Panc1 (cell line): ENCODE data around the gene SLC2A4. TPM values are rescaled to one million over a fixed set of nuclear protein-coding genes. Genes with fewer than 3 reads are reported as not detected.
"Not testable (repeated sequence)": the region's sequence is repeated elsewhere in the genome, so short reads cannot be mapped to it uniquely, and the experiment has no call there.

Source experiments
- ATAC-seq: fragments of 200-7000 bp; cut with Tn5 transposase; 2 replicates; pipeline ENCODE4 v1.9.1; 2020; ENCODE audit warnings: mild to moderate bottlenecking, moderate library complexity
- BruUV-seq: library from RNA; stranded (reverse); fragments of 400-500 nt; replicated peaks from 2 replicates; lab custom pipeline; 2021; lab: Mats Ljungman, UMichigan
- CTCF ChIA-PET: fragments of 300-600 bp; sonication (Branson Sonifier 250); formaldehyde crosslinking; loops from one replicate; lab custom pipeline; 2022; ENCODE audit warnings: antibody characterized with exemption; lab: Charles Lee
- POLR2A ChIA-PET: fragments of 300-600 bp; sonication (Branson Sonifier 250); formaldehyde crosslinking; loops from one replicate; lab custom pipeline; 2022; ENCODE audit warnings: antibody characterized with exemption; lab: Charles Lee
- DNase-seq: peaks from one replicate; pipeline ENCODE4 v3.0.0-alpha.2; 2010; ENCODE audit warnings: low read depth, low spot score
- H3K27ac ChIP-seq: 2 replicates; pipeline ENCODE4 v1.5.1; 2011; ENCODE audit warnings: mild to moderate bottlenecking, low read length, inconsistent platforms
- H3K27me3 ChIP-seq: fragments of 200-500 bp; sonication (Bioruptor generic); 2 replicates; pipeline ENCODE4 v1.6.0; 2014; ENCODE audit warnings: low read length, inconsistent platforms; ENCODE audit not compliant: control insufficient read depth, insufficient read depth
- H3K36me3 ChIP-seq: fragments of 200-500 bp; sonication (Bioruptor generic); 2 replicates; pipeline ENCODE4 v1.5.1; 2014; ENCODE audit warnings: inconsistent platforms, mild to moderate bottlenecking, low read length, moderate library complexity; ENCODE audit not compliant: control insufficient read depth, insufficient read depth
- H3K4me1 ChIP-seq: 2 replicates; pipeline ENCODE4 v1.5.1; 2011; ENCODE audit warnings: inconsistent platforms, mild to moderate bottlenecking, low read length, moderate library complexity; ENCODE audit not compliant: control insufficient read depth, insufficient read depth
- H3K4me3 ChIP-seq, 2 experiments: 2 replicates each; pipeline ENCODE4 v1.5.1; 2011 to 2012; ENCODE audit warnings: low read depth in 2 of 2, low read length in 2 of 2, mild to moderate bottlenecking in 2 of 2, inconsistent platforms in 1 of 2, moderate library complexity in 1 of 2
- H3K9me3 ChIP-seq: fragments of 200-500 bp; sonication (Bioruptor generic); 2 replicates; pipeline ENCODE4 v1.5.1; 2014; ENCODE audit warnings: low read depth, mild to moderate bottlenecking, inconsistent platforms, low read length, moderate library complexity; ENCODE audit not compliant: control insufficient read depth, insufficient read depth
- POLR2AphosphoS5 ChIP-seq: IDR thresholded peaks from 2 replicates; pipeline ENCODE4 v1.6.1; 2012; ENCODE audit warnings: mild to moderate bottlenecking, low read depth, low read length, moderate library complexity
- SIN3A ChIP-seq: IDR thresholded peaks from 2 replicates; pipeline ENCODE4 v1.6.1; 2012; ENCODE audit warnings: low read depth, mild to moderate bottlenecking, low read length, moderate library complexity, borderline replicate concordance; ENCODE audit not compliant: insufficient read depth
- TCF7L2 ChIP-seq: IDR thresholded peaks from 2 replicates; pipeline ENCODE4 v1.6.1; 2011; ENCODE audit warnings: mild to moderate bottlenecking, low read depth, low read length, inconsistent platforms
- in situ Hi-C: cut with HindIII; loops from 2 replicates; pipeline ENCODE4 v1.10.0; 2016; ENCODE audit warnings: low sequenced_read_pairs, low pct_unique_long_range_greater_than_20kb
- intact Hi-C: fragments of 100-400 bp; cut with micrococcal nuclease; formaldehyde crosslinking; loops from one replicate; pipeline ENCODE4 v1.10.0; 2022; ENCODE audit not compliant: unreplicated experiment
- total RNA-seq: library from RNA; stranded (reverse); gene quantifications from one replicate; pipeline ENCODE4 v1.2.1, GENCODE V29; 2021; ENCODE audit not compliant: unreplicated experiment
- TF ChIP-seq, protein P1 (sequence below): fragments of 450-650 bp; IDR thresholded peaks from 2 replicates; pipeline ENCODE4 v1.5.1; 2017; ENCODE audit warnings: mild to moderate bottlenecking
- TF ChIP-seq, protein P2 (sequence below), 2 experiments: IDR thresholded peaks; 2 replicates each; pipeline ENCODE4 v1.6.1; 2011 to 2012; ENCODE audit warnings: low read depth in 2 of 2, control low read depth in 1 of 2, low read length in 1 of 2, mild to moderate bottlenecking in 1 of 2, moderate library complexity in 1 of 2; ENCODE audit not compliant: insufficient read depth in 1 of 2

Gene SLC2A4
- total RNA-seq, 1 experiment from 2014 or later = 0.31 TPM

DNA sequence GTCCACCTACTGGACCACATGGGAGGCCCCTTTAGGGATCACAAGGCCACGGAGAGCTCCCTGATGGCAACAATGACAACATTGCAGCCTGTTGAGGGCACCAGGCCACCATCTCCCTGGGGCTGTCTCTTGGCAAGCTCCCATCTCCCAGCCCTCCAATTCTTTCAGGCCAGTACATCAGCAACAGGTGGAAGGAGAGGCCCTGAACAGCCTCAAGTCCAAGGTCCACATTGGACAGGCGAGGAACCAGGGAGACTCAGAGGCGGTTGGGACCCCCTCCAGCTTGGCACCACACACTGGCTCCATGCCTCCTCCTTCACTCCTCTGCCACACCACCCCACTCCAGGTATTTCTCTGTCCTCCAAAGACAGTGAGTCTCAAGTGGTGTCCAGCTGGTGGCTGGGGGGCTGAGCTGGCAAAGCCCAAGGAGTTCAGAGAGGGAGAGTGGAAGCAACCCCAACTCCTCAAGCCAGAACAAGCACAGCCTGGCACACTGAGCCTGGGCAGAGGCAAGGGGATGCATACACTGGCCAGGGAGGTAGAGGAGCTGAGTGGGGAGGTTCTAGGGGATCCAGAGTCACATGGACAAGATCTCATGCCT, 53.5 kb downstream of the SLC2A4 start:
- ATAC-seq = no peak
- in situ Hi-C loops (no loop called here), intact Hi-C loops (no loop called here)
- DNase-seq = no peak
- ChIA-PET CTCF (no interaction called here), POLR2A (interaction anchor here (0.6 kb wide), 1 partner anchor 250 kb away, joined by 4 read pairs; no protein-coding TSS in a partner anchor)
- Histone ChIP-seq H3K27ac (no peak overlapping the region), H3K4me1 (peaks cover 3% of the 10 kb centered on the region), H3K4me3 (no peak overlapping the region), H3K27me3 (no peaks in the 10 kb centered on the region), H3K36me3 (no peaks in the 10 kb centered on the region), H3K9me3 (no peaks in the 10 kb centered on the region)
- no TSS peak for BruUV-seq
- TF ChIP-seq POLR2AphosphoS5 (no peak), SIN3A (no peak), TCF7L2 (no peak)
- TF ChIP-seq, protein P1, sequence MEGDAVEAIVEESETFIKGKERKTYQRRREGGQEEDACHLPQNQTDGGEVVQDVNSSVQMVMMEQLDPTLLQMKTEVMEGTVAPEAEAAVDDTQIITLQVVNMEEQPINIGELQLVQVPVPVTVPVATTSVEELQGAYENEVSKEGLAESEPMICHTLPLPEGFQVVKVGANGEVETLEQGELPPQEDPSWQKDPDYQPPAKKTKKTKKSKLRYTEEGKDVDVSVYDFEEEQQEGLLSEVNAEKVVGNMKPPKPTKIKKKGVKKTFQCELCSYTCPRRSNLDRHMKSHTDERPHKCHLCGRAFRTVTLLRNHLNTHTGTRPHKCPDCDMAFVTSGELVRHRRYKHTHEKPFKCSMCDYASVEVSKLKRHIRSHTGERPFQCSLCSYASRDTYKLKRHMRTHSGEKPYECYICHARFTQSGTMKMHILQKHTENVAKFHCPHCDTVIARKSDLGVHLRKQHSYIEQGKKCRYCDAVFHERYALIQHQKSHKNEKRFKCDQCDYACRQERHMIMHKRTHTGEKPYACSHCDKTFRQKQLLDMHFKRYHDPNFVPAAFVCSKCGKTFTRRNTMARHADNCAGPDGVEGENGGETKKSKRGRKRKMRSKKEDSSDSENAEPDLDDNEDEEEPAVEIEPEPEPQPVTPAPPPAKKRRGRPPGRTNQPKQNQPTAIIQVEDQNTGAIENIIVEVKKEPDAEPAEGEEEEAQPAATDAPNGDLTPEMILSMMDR = no peak
- TF ChIP-seq, protein P2, sequence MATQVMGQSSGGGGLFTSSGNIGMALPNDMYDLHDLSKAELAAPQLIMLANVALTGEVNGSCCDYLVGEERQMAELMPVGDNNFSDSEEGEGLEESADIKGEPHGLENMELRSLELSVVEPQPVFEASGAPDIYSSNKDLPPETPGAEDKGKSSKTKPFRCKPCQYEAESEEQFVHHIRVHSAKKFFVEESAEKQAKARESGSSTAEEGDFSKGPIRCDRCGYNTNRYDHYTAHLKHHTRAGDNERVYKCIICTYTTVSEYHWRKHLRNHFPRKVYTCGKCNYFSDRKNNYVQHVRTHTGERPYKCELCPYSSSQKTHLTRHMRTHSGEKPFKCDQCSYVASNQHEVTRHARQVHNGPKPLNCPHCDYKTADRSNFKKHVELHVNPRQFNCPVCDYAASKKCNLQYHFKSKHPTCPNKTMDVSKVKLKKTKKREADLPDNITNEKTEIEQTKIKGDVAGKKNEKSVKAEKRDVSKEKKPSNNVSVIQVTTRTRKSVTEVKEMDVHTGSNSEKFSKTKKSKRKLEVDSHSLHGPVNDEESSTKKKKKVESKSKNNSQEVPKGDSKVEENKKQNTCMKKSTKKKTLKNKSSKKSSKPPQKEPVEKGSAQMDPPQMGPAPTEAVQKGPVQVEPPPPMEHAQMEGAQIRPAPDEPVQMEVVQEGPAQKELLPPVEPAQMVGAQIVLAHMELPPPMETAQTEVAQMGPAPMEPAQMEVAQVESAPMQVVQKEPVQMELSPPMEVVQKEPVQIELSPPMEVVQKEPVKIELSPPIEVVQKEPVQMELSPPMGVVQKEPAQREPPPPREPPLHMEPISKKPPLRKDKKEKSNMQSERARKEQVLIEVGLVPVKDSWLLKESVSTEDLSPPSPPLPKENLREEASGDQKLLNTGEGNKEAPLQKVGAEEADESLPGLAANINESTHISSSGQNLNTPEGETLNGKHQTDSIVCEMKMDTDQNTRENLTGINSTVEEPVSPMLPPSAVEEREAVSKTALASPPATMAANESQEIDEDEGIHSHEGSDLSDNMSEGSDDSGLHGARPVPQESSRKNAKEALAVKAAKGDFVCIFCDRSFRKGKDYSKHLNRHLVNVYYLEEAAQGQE (IDR thresholded peaks at IDR 0.05; ENCODE audit: insufficient read depth in 1 of 2, low read depth in 2 of 2, low read length in 1 of 2) = no peak

DNA sequence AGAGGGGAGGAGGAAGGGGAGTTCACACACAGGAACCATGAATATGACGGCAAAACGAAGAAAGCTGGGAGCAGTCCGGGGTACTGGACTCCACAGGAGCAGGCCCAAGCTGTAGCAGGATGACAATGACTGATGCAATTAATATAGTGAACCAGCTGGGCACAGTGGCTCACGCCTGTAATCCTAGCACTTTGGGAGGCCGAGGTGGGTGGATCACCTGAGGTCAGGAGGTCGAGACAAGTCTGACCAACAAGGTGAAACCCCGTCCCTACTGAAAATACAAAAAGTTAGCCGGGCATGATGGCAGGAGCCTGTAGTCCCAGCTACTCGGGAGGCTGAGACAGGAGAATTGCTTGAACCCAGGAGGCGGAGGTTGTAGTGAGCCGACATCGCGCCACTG, 54.2 kb downstream of the SLC2A4 start:
- CTCF ChIA-PET, in situ Hi-C loops, H3K4me1 ChIP-seq, ATAC-seq, DNase-seq, BruUV-seq, H3K4me3 ChIP-seq, H3K27ac ChIP-seq, intact Hi-C loops, H3K27me3 ChIP-seq, POLR2A ChIA-PET, H3K9me3 ChIP-seq, H3K36me3 ChIP-seq: not testable (repeated sequence)
